H1 (cell line): ENCODE results near the gene ADK. TPM values are rescaled to one million over a fixed set of nuclear protein-coding genes. Genes with fewer than 3 reads are reported as not detected.

ENCODE experiments used
- CTCF ChIA-PET: fragments of 300-600 bp; sonication (Branson Sonifier 250); formaldehyde crosslinking; loops from one replicate; lab custom pipeline; 2021; ENCODE audit not compliant: partially characterized antibody; lab: Charles Lee
- POLR2A ChIA-PET: fragments of 300-600 bp; sonication (Branson Sonifier 250); formaldehyde crosslinking; loops from one replicate; lab custom pipeline; 2021; ENCODE audit warnings: inconsistent platforms; ENCODE audit not compliant: partially characterized antibody; lab: Charles Lee
- DNase-seq, 2 experiments: peaks; one replicate each; pipeline versions ENCODE4 v3.0.0 to v3.0.0-alpha.2; 2010 to 2022; ENCODE audit warnings: low spot score in 2 of 2, low read depth in 1 of 2, mixed read lengths in 1 of 2
- FAIRE-seq: peaks from 2 replicates; lab custom pipeline; 2011; peaks lifted over from hg19 to GRCh38; lab: Jason Lieb, UNC
- H2AFZ ChIP-seq: 2 replicates; pipeline ENCODE4 v1.8.1; 2012; ENCODE audit warnings: low read length, inconsistent platforms
- H2AK5ac ChIP-seq: 2 replicates; pipeline ENCODE4 v1.6.1; 2013; ENCODE audit warnings: low read depth, low read length
- H2BK120ac ChIP-seq: replicated peaks from 2 replicates; pipeline ENCODE3; 2013; ENCODE audit warnings: low read depth, low read length, inconsistent platforms
- H2BK12ac ChIP-seq: 2 replicates; pipeline ENCODE4 v1.6.1; 2013; ENCODE audit warnings: low read depth, low read length
- H2BK15ac ChIP-seq: 2 replicates; pipeline ENCODE4 v1.6.1; 2013; ENCODE audit warnings: low read length
- H2BK20ac ChIP-seq: 2 replicates; pipeline ENCODE4 v1.6.1; 2013; ENCODE audit warnings: low read length
- H2BK5ac ChIP-seq: 2 replicates; pipeline ENCODE4 v1.6.1; 2013; ENCODE audit warnings: low read depth, low read length
- H3K14ac ChIP-seq: 2 replicates; pipeline ENCODE4 v1.6.1; 2013; ENCODE audit warnings: inconsistent platforms; ENCODE audit not compliant: insufficient read length
- H3K18ac ChIP-seq: 2 replicates; pipeline ENCODE4 v1.6.1; 2013; ENCODE audit warnings: low read length; ENCODE audit errors: extremely low read depth
- H3K23ac ChIP-seq: 2 replicates; pipeline ENCODE4 v1.6.1; 2013; ENCODE audit warnings: inconsistent platforms; ENCODE audit not compliant: insufficient read length
- H3K23me2 ChIP-seq: 2 replicates; pipeline ENCODE4 v1.6.1; 2013; ENCODE audit warnings: low read depth, low read length
- H3K27ac ChIP-seq: 2 replicates; pipeline ENCODE4 v1.6.1; 2011; ENCODE audit warnings: low read depth, low read length, inconsistent platforms
- H3K27me3 ChIP-seq, 4 experiments: replicated peaks in 1 of 4; 1 replicate in 1 of 4; 2 replicates in 3 of 4; pipeline versions ENCODE4 v1.6.1 to v1.8.1; 2011 to 2013; ENCODE audit warnings: low read length in 3 of 4, mild to moderate bottlenecking in 3 of 4, inconsistent platforms in 2 of 4, mixed read lengths in 2 of 4, moderate library complexity in 1 of 4; ENCODE audit not compliant: control insufficient read depth in 3 of 4, insufficient read depth in 3 of 4; ENCODE audit errors: extremely low read depth in 1 of 4
- H3K36me3 ChIP-seq, 4 experiments: 2 replicates each; pipeline versions ENCODE4 v1.6.1 to v1.8.1; 2011 to 2013; ENCODE audit warnings: mild to moderate bottlenecking in 4 of 4, low read length in 3 of 4, moderate library complexity in 2 of 4, control low read depth in 1 of 4, inconsistent platforms in 1 of 4; ENCODE audit not compliant: insufficient read depth in 4 of 4, control insufficient read depth in 2 of 4
- H3K4ac ChIP-seq: replicated peaks from 2 replicates; pipeline ENCODE3; 2013; ENCODE audit warnings: low read length, low read depth, mixed read lengths, inconsistent platforms; ENCODE audit not compliant: insufficient read length
- H3K4me1 ChIP-seq, 4 experiments: replicated peaks in 1 of 4; 1 replicate in 1 of 4; 2 replicates in 3 of 4; pipeline versions ENCODE4 v1.6.1 to v1.8.1; 2011 to 2013; ENCODE audit warnings: low read length in 3 of 4, inconsistent platforms in 2 of 4, mixed read lengths in 1 of 4; ENCODE audit not compliant: insufficient read depth in 4 of 4, control insufficient read depth in 3 of 4
- H3K4me2 ChIP-seq, 2 experiments: 2 replicates each; pipeline versions ENCODE4 v1.6.1 to v1.8.1; 2011 to 2013; ENCODE audit warnings: low read depth in 2 of 2, low read length in 2 of 2, control low read depth in 1 of 2, inconsistent platforms in 1 of 2, mild to moderate bottlenecking in 1 of 2; ENCODE audit not compliant: insufficient read depth in 1 of 2
- H3K4me3 ChIP-seq, 4 experiments: fragments of 200-600, 300-600 bp in 1 of 4; sonication (generic), shearing (Covaris generic), sonication (Bioruptor Twin) in 1 of 4; 2 replicates each; pipeline versions ENCODE4 v1.5.1 to v1.8.1; 2011 to 2016; ENCODE audit warnings: low read length in 4 of 4, low read depth in 3 of 4, control low read depth in 2 of 4, inconsistent platforms in 2 of 4, mild to moderate bottlenecking in 2 of 4, mixed read lengths in 1 of 4, moderate library complexity in 1 of 4; ENCODE audit not compliant: insufficient read depth in 2 of 4; ENCODE audit errors: extremely low read depth in 1 of 4
- H3K56ac ChIP-seq: replicated peaks from 2 replicates; pipeline ENCODE3; 2013; ENCODE audit warnings: low read depth, mild to moderate bottlenecking, mixed read lengths, low read length, inconsistent platforms; ENCODE audit not compliant: insufficient read length
- H3K79me1 ChIP-seq: 2 replicates; pipeline ENCODE4 v1.6.1; 2013; ENCODE audit warnings: low read depth, low read length, control low read depth
- H3K79me2 ChIP-seq, 2 experiments: 2 replicates each; pipeline versions ENCODE4 v1.6.1 to v1.8.1; 2012 to 2013; ENCODE audit warnings: low read length in 2 of 2, mild to moderate bottlenecking in 2 of 2, inconsistent platforms in 1 of 2; ENCODE audit not compliant: insufficient read depth in 2 of 2, control insufficient read depth in 1 of 2
- H3K9ac ChIP-seq, 4 experiments: replicated peaks in 1 of 4; 1 replicate in 1 of 4; 2 replicates in 3 of 4; pipeline versions ENCODE4 v1.6.1 to v1.8.1; 2011 to 2013; ENCODE audit warnings: low read depth in 3 of 4, low read length in 3 of 4, control low read depth in 2 of 4, mild to moderate bottlenecking in 2 of 4, moderate library complexity in 2 of 4, inconsistent platforms in 1 of 4; ENCODE audit errors: extremely low read depth in 1 of 4
- H3K9me3 ChIP-seq, 2 experiments: 2 replicates each; pipeline versions ENCODE4 v1.6.1 to v1.8.1; 2012 to 2013; ENCODE audit warnings: mild to moderate bottlenecking in 2 of 2, moderate library complexity in 2 of 2, control low read depth in 1 of 2, inconsistent platforms in 1 of 2, low read depth in 1 of 2, low read length in 1 of 2, mixed read lengths in 1 of 2; ENCODE audit not compliant: insufficient read depth in 2 of 2
- H4K20me1 ChIP-seq, 2 experiments: replicated peaks in 1 of 2; 2 replicates each; pipeline versions ENCODE3 to v1.8.1; 2011 to 2013; ENCODE audit warnings: inconsistent platforms in 2 of 2, low read length in 2 of 2, mild to moderate bottlenecking in 1 of 2; ENCODE audit not compliant: insufficient read depth in 2 of 2, control insufficient read depth in 1 of 2
- H4K5ac ChIP-seq: 2 replicates; pipeline ENCODE4 v1.6.1; 2013; ENCODE audit warnings: low read length, low read depth, mixed read lengths, inconsistent platforms; ENCODE audit not compliant: insufficient read length
- H4K8ac ChIP-seq: 2 replicates; pipeline ENCODE4 v1.8.0; 2013; ENCODE audit warnings: mild to moderate bottlenecking, moderate library complexity, low read length, inconsistent platforms; ENCODE audit not compliant: insufficient read depth; ENCODE audit errors: extremely low read depth
- H4K91ac ChIP-seq: replicated peaks from 2 replicates; pipeline ENCODE3; 2013; ENCODE audit warnings: low read length, mixed read lengths, inconsistent platforms; ENCODE audit not compliant: insufficient read length
- EZH2 ChIP-seq: fragments of 200-600 bp; sonication (generic); IDR thresholded peaks from 2 replicates; pipeline ENCODE4 v1.7.1; 2012; ENCODE audit warnings: low read depth, mild to moderate bottlenecking, moderate library complexity, low read length, inconsistent platforms; ENCODE audit not compliant: severe bottlenecking
- FOSL1 ChIP-seq: IDR thresholded peaks from 2 replicates; pipeline ENCODE4 v1.6.1; 2011; ENCODE audit warnings: mild to moderate bottlenecking, low read depth, low read length, moderate library complexity; ENCODE audit not compliant: insufficient read depth
- NRF1 ChIP-seq: IDR thresholded peaks from 2 replicates; pipeline ENCODE4 v1.6.1; 2011; ENCODE audit warnings: mild to moderate bottlenecking, low read depth, low read length, improper control_type of control experiment
- POLR2AphosphoS5 ChIP-seq: IDR thresholded peaks from 2 replicates; pipeline ENCODE4 v1.6.1; 2011; ENCODE audit warnings: low read depth, low read length
- RXRA ChIP-seq: IDR thresholded peaks from 2 replicates; pipeline ENCODE4 v1.6.1; 2011; ENCODE audit warnings: low read depth, mild to moderate bottlenecking, low read length, moderate library complexity; ENCODE audit not compliant: insufficient read depth
- WGBS, 2 experiments: shearing (Covaris generic) in 1 of 2; methylation state at CpG; one replicate each; pipeline versions ENCODE4 v1.1.6 to v1.1.7; 2013 to 2015; ENCODE audit warnings: low lambda C conversion rate in 2 of 2, mixed read lengths in 2 of 2, inconsistent platforms in 1 of 2, low coverage in 1 of 2, missing lambda C conversion rate in 1 of 2; ENCODE audit not compliant: insufficient replicate concordance in 2 of 2, insufficient coverage in 1 of 2, insufficient read length in 1 of 2; ENCODE audit errors: extremely low coverage in 1 of 2, missing lambda C conversion rate in 1 of 2; 5-methylcytosine and 5-hydroxymethylcytosine counted together
- polyA plus RNA-seq, 7 experiments: library from polyadenylated mRNA; depleted of rRNA in 3 of 7; stranded (reverse) in 5 of 7; unstranded in 2 of 7; fragments of >200 nt in 5 of 7; fragments of 200-250 nt in 2 of 7; gene quantifications; 1 replicate in 5 of 7; 2 replicates in 1 of 7; 4 replicates in 1 of 7; pipeline versions ENCODE4 v1.2.1 to v1.2.3, GENCODE V29; 2011 to 2013; ENCODE audit warnings: missing spikeins in 2 of 7, mixed read lengths in 2 of 7
- total RNA-seq: library from RNA; stranded (reverse); fragmentation: NEBNext Ultra II Directional; extraction: Animal tissue kit (Norgen Biotek cat#: 25700); gene quantifications from 2 replicates; pipeline ENCODE4 v1.2.1, GENCODE V29; 2021

ADK gene
- total and polyA plus RNA-seq, 2 of the 8 experiments (the other 6 are each of a cell fraction or from before 2014, with no cell fraction given) = 12.3 to 42.4 TPM

- no peak overlapping the region for H2BK5ac ChIP-seq
- no peaks in the 10 kb centered on the region for H3K27me3 ChIP-seq
- H3K79me1 ChIP-seq = no peaks in the 10 kb centered on the region
- H3K4me1 ChIP-seq = peaks cover 0 to 11% (median 4%) of the 10 kb centered on the region in 4 experiments; a peak in 4 of 7 replicates
- H3K23me2 ChIP-seq = no peaks in the 10 kb centered on the region
- no peak overlapping the region for H2BK20ac ChIP-seq
- H4K91ac ChIP-seq = no peak overlapping the region
- no peak overlapping the region for H3K18ac ChIP-seq
- 84% methylated on average over 4 of the region's 4 CpGs; no CpG with 5 or more reads in 1 of the 2 experiments for WGBS, 2 experiments
- H2AK5ac ChIP-seq = no peak overlapping the region
- FAIRE-seq = no peak
- no peak overlapping the region for H3K4me3 ChIP-seq
- H3K4me2 ChIP-seq = no peak overlapping the region
- no peaks in the 10 kb centered on the region for H3K79me2 ChIP-seq
- no peak overlapping the region; a peak in 1 of 7 replicates for H3K9ac ChIP-seq
- no peak overlapping the region for H4K5ac ChIP-seq
- no peaks in the 10 kb centered on the region for H3K36me3 ChIP-seq
- no peaks in the 10 kb centered on the region for H4K20me1 ChIP-seq
- no peak overlapping the region for H2BK12ac ChIP-seq
- H3K4ac ChIP-seq = no peak overlapping the region
- no peak for DNase-seq
- ChIA-PET POLR2A (no interaction called here), CTCF (no interaction called here)
- no peaks in the 10 kb centered on the region for H3K9me3 ChIP-seq
- no peak overlapping the region; the same call in 1 of the 2 replicates for H2BK15ac ChIP-seq
- TF ChIP-seq EZH2 (no peak), NRF1 (no peak), RXRA (no peak), POLR2AphosphoS5 (no peak), FOSL1 (no peak)
- no peak overlapping the region for H3K56ac ChIP-seq
- no peak overlapping the region for H4K8ac ChIP-seq
- no peak overlapping the region for H3K23ac ChIP-seq
- H3K14ac ChIP-seq = no peak overlapping the region
- H2AFZ ChIP-seq = no peak overlapping the region
- no peak overlapping the region for H3K27ac ChIP-seq
- no peak overlapping the region for H2BK120ac ChIP-seq
Measured at GRCh38 chr10:74255888-74256357, 104.9 kb downstream of the ADK start.
